ENCODE data around the gene DYNLRB1. TPM values are rescaled to one million over a fixed set of nuclear protein-coding genes. Genes with fewer than 3 reads are reported as not detected.

DYNLRB1 gene
- total RNA-seq, 6 donors from 2014 or later, result 77.5 to 156 (median 122) TPM

DNA sequence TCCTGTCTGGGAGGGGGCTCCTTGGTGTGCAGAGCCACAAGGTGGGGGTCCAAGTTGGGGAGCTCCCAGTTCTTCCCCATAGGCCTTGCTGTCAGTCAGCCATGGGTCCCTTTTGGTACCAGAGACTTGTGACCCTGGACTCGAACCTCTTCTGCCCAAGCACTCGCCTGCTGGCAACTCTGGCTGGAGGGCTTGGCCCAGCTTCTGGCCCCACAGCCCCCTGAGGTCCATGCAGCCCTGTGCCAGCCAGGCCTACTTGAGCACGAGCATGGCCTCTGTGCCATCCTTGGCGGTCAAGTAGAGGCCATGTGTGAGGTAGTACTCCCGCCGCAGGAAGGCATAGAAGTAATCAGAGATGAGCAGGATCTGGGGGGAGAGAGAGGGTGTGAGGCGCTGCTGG, 44.4 kb downstream of the DYNLRB1 start:
- Histone ChIP-seq H3K27ac (no peak overlapping the region), H3K9me3 (no peaks in the 10 kb centered on the region), H3K27me3 (no peaks in the 10 kb centered on the region), H3K4me1 (peaks cover 6 to 18% (median 9%) of the 10 kb centered on the region in 4 donors), H3K4me3 (no peak overlapping the region), H3K36me3 (no peaks in the 10 kb centered on the region)
- no peak for DNase-seq
- TF ChIP-seq EP300 (IDR thresholded peaks at IDR 0.05), result no peak
- TF ChIP-seq, protein P1, sequence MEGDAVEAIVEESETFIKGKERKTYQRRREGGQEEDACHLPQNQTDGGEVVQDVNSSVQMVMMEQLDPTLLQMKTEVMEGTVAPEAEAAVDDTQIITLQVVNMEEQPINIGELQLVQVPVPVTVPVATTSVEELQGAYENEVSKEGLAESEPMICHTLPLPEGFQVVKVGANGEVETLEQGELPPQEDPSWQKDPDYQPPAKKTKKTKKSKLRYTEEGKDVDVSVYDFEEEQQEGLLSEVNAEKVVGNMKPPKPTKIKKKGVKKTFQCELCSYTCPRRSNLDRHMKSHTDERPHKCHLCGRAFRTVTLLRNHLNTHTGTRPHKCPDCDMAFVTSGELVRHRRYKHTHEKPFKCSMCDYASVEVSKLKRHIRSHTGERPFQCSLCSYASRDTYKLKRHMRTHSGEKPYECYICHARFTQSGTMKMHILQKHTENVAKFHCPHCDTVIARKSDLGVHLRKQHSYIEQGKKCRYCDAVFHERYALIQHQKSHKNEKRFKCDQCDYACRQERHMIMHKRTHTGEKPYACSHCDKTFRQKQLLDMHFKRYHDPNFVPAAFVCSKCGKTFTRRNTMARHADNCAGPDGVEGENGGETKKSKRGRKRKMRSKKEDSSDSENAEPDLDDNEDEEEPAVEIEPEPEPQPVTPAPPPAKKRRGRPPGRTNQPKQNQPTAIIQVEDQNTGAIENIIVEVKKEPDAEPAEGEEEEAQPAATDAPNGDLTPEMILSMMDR (IDR thresholded peaks at IDR 0.05), result no peak
- no peak for TF ChIP-seq POLR2AphosphoS5 (IDR thresholded peaks at IDR 0.05)
- TF ChIP-seq POLR2A (IDR thresholded peaks at IDR 0.05), result no peak
- ATAC-seq (ENCODE audit: low FRiP score in 2 of 2), result no peak
- WGBS, 2 donors, result 90 to 100% methylated on average over 2 to 7 of the region's 7 CpGs

DNA sequence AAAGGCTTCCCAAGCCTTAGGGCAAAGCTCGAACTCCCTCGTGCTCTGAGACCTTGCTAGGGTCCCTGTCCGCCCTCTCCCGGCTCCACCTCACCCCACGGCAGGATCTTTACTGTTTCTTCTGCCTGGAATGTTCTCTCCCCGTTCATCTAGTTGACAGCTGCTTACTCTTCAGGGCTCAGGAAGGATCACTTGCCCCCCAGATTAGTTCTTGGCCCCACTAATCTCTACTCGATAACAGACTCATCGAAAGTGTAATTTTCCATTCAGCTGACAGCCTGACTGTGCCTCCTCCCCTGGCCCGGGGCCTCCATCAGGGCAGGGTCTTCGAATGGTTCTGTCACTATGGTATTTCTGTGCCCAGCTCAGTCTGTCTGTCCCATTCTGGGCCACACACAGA, 45.4 kb downstream of the DYNLRB1 start:
- H3K27ac ChIP-seq, result peak overlapping the region in 1 of 4 donors; percentile 7
- H3K27me3 ChIP-seq, result no peaks in the 10 kb centered on the region
- DNase-seq, result no peak
- no peak for TF ChIP-seq POLR2AphosphoS5 (IDR thresholded peaks at IDR 0.05)
- TF ChIP-seq POLR2A (IDR thresholded peaks at IDR 0.05), result no peak
- TF ChIP-seq, protein P1 (IDR thresholded peaks at IDR 0.05), result no peak
- no peak for TF ChIP-seq EP300 (IDR thresholded peaks at IDR 0.05)
- 86 to 88% methylated on average over 10 of the region's 10 CpGs for WGBS, 2 donors
- H3K9me3 ChIP-seq, result no peaks in the 10 kb centered on the region
- H3K36me3 ChIP-seq, result no peaks in the 10 kb centered on the region
- peaks cover 9 to 18% (median 9%) of the 10 kb centered on the region in 4 donors for H3K4me1 ChIP-seq
- ATAC-seq (ENCODE audit: low FRiP score in 2 of 2), result no peak
- H3K4me3 ChIP-seq, result no peak overlapping the region

DNA sequence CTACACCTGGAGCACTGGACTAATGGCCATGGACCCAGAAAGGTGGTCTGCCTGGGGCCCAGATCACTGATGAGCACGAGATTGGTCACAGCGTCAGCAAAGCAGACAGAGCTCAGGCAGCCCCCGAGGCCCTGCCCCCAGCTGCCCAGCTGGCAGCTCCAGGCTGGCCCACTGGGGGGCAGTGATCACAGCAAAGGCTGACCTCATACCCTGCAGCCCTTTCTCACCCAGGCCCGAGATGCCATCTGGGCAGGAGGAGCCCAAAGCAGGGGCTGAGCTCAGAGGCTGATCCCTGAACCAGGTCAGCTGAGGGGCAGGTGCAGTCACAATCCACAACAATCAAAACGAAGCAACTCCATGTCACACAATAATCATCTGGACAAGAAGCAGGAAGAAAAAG, 46.4 kb downstream of the DYNLRB1 start:
- no peaks in the 10 kb centered on the region for H3K27me3 ChIP-seq
- no peak overlapping the region for H3K4me3 ChIP-seq
- no peaks in the 10 kb centered on the region for H3K36me3 ChIP-seq
- TF ChIP-seq, protein P1 (IDR thresholded peaks at IDR 0.05), result peak in 5 of 6 experiments; percentile 16 to 56 (median 25)
- TF ChIP-seq POLR2AphosphoS5 (IDR thresholded peaks at IDR 0.05) (no peak), EP300 (IDR thresholded peaks at IDR 0.05) (no peak), POLR2A (IDR thresholded peaks at IDR 0.05) (no peak)
- DNase-seq (no peak), ATAC-seq (ENCODE audit: low FRiP score in 2 of 2) (no peak)
- WGBS, 2 donors, result 68 to 80% methylated on average over 5 of the region's 5 CpGs
- no peaks in the 10 kb centered on the region for H3K9me3 ChIP-seq
- H3K4me1 ChIP-seq, result peaks cover 8 to 16% (median 9%) of the 10 kb centered on the region in 4 donors
- H3K27ac ChIP-seq, result no peak overlapping the region

DNA sequence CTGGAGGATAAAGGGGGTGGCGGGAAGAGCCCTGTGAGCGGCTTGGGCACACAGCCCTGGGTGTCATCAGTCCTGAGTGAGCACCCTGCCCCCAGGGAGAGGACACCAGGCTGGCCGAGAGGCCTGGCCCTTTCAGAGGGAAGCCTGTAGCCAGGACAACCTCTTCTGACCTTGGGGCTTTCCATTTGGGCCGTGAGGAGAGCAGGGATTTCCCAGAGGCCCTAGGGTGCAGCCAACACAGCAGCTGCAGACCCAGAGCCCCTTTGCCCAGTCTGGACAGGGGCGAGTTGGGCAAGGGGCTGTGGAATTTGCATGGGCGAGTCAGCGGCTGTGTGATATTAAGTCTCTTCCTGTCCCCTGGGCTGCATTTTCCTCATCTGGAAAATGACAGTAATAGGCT, 48.6 kb downstream of the DYNLRB1 start:
- no peaks in the 10 kb centered on the region for H3K36me3 ChIP-seq
- TF ChIP-seq POLR2A (IDR thresholded peaks at IDR 0.05) (no peak), POLR2AphosphoS5 (IDR thresholded peaks at IDR 0.05) (no peak), EP300 (IDR thresholded peaks at IDR 0.05) (no peak)
- TF ChIP-seq, protein P1 (IDR thresholded peaks at IDR 0.05), result no peak
- H3K27ac ChIP-seq, result no peak overlapping the region
- no peaks in the 10 kb centered on the region for H3K9me3 ChIP-seq
- no peak for ATAC-seq (ENCODE audit: low FRiP score in 2 of 2)
- no peaks in the 10 kb centered on the region for H3K27me3 ChIP-seq
- DNase-seq, result no peak
- no peak overlapping the region for H3K4me3 ChIP-seq
- H3K4me1 ChIP-seq, result peaks cover 0 to 15% (median 1%) of the 10 kb centered on the region in 4 donors
- 77 to 79% methylated on average over 6 to 7 of the region's 7 CpGs for WGBS, 2 donors
